Stimulated activated CD4-positive, alpha-beta T cell treated with anti-CD3 and anti-CD28 coated beads, Interleukin-1b, Interleukin-23, amount 100 ng/mL, for 24 hours (primary cell): Measurements from ENCODE around the gene SRP19.
"Not testable (repeated sequence)": the region's sequence is repeated elsewhere in the genome, so short reads cannot be mapped to it uniquely, and the experiment has no call there.

Experiments
- DNase-seq, 4 experiments: peaks; one replicate each; pipeline ENCODE4 v3.0.0-alpha.2; 2020; ENCODE audit warnings: low read depth in 4 of 4, low spot score in 1 of 4

The SRP19 gene

GRCh38 chr5:112860929-112861637 is at the start of gene SRP19:
SRP19 (plus strand) TSS chr5:112861287; CDS start chr5:112861377, 90 bp downstream.
- peak; percentile 76 to 89 (median 83) for DNase-seq

GRCh38 chr5:112812549-112812948 is 48.5 kb upstream of the SRP19 start:
- DNase-seq, result no peak

- no peak for DNase-seq
Measured at GRCh38 chr5:112820246-112820645, 40.8 kb upstream of the SRP19 start.

GRCh38 chr5:112822456-112822855 is 38.6 kb upstream of the SRP19 start:
- DNase-seq, result no peak

GRCh38 chr5:112823181-112823580 is 37.9 kb upstream of the SRP19 start:
- no peak for DNase-seq

GRCh38 chr5:112823656-112824055 is 37.4 kb upstream of the SRP19 start:
- no peak for DNase-seq

GRCh38 chr5:112824197-112824596 is 36.9 kb upstream of the SRP19 start:
- no peak for DNase-seq

DNA sequence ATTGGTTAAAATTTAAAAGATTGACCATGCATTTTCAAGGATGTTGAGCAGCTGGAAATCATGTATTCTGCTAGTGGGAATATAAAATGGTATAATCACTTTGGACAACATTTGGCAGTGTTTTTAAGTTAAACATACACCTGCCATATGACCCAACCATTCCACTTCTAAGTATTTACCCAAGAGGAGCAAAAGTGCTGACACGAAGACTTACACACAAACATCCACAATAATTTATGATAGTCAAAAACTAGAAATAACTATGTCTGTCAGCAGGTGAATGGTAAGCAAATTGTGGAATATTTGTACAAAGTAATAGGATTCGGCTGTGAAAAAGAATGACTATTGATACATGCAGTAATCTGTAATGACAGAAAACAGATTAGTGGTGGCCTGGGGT is 30.7 kb upstream of the SRP19 start:
- DNase-seq, result no peak

DNA sequence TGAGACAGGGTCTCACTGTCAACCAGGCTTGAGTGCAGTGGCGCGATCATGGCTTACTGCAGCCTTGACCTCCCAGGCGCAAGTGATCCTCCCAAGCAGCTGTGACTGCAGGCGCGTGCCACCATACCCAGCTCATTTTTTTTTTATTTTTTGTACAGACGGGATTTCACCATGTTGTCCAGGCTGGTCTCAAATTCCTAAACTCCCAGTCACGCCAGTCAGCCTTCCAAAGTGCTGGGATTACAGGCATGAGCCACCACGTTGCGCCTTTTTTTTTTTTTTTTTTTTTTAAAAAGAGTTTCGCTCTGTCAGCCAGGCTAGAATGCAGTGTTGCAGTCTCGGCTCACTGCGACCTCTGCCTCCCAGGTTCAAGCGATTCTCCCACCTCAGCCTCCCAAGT is 27.1 kb upstream of the SRP19 start:
- no peak for DNase-seq

- no peak for DNase-seq
Measured at GRCh38 chr5:112844489-112844888, 16.6 kb upstream of the SRP19 start.

GRCh38 chr5:112846556-112846955 is 14.5 kb upstream of the SRP19 start:
- DNase-seq, result no peak

DNA sequence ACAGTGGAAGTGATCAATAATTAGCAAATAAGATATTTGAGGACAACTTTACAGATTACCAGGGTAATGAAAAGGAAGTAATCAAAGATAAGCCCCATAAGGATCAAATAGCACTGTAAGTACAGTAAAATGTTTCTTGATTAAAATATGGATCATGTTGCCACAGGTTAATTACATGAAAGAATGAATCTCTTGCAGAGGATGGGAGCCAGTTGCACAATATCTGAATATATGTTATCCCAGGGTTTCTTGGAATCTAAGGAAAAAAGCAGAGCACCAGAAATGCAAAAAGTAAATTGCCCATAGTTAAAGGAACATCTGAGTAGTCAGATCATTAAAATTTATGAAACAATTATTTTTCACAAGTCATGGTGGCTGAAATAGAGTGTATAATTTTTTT is 13.8 kb upstream of the SRP19 start:
- no peak for DNase-seq

DNA sequence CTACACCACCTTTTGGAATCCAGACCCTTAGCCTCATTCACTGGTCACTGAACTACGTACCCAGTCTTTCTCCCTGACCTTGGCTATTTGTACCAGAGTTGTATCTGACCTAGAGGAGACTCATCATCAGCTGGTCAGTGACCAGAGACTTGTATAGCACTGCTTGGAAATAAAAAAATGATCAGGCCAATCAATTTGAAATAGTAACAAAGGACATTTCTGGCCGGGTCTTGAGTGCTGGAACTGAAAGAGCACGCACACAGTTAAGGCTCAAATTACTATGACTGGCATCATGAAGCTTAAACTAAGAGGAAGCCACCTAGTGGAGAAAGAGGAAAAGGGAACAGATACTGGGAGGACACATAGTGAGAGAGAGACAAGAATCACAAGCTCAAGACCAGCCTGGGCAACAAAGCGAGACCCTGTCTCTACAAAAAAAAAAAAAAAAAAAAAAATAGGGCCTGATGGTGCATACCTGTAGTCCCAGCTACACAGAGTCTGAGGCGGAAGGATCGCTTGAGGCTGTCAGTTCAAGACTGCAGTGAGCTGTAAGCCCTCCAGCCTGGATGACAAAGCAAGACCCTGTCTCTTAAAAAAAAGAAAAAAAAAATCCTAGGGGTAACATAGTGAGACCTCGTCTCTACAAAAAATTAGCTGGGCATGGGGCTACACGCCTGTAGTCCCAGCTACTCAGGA is 12.8 kb upstream of the SRP19 start:
- no peak for DNase-seq

DNA sequence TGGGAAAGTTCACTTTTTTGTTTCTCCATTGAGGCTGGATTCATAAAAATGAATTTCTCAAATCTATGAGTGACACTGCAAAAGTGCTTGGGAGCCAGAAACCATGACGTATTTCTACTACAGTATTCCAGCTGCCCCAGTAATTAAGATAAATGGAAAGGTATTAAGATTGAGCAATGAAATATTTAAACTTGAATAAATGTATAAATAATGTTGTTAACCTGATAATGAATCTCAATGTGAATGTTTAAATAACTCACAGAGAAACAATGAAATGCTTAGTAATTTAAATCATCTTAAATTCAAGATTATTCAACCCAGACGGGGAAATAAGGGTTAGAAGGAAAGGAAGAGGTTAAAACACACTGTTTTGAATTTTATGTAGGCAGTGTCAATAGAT is 11.2 kb upstream of the SRP19 start:
- DNase-seq, result no peak

GRCh38 chr5:112854651-112855050 is 6.4 kb upstream of the SRP19 start:
- DNase-seq, result no peak

- no peak for DNase-seq
Measured at GRCh38 chr5:112857866-112858265, 3.2 kb upstream of the SRP19 start.

DNA sequence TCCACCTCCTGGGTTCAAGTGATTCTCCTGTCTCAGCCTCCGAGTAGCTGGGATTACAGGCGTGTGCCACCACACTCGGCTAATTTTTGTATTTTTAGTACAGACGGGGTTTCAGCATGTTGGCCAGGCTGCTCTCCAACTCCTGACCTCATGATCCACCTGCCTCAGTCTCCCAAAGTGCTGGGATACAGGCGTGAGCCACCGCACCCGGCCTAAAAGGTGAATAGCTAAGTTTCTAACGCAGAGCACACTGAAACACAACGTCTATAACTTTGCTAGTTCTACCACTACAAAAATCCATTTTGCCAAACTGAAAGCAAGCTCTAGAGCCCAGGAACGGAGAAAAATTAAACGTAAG is 537 bp upstream of the SRP19 start:
- not testable (repeated sequence) for DNase-seq

GRCh38 chr5:112861638-112861985 is 525 bp downstream of the SRP19 start:
- DNase-seq, result no peak

- DNase-seq, result no peak
Measured at GRCh38 chr5:112862085-112862484, 998 bp downstream of the SRP19 start.

DNA sequence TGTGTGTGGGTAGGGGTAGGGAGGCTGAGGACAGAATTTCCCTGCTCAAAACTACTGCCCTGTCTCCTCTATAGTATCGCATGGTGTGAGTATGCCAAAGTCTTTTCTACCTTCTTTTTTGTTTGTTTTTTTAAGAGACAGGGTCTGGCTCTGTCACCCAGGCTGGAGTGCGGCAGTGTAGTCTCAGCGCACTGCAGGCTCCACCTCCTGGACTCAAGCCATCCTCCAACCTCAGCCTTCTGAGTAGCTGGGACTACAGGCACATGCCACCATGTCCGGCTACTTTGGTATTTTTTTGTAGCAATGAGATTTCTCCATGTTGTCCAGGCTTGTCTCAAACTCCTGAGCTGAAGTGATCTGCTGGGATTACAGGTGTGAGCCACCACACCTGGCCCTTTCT is 2.5 kb downstream of the SRP19 start:
- no peak for DNase-seq

DNA sequence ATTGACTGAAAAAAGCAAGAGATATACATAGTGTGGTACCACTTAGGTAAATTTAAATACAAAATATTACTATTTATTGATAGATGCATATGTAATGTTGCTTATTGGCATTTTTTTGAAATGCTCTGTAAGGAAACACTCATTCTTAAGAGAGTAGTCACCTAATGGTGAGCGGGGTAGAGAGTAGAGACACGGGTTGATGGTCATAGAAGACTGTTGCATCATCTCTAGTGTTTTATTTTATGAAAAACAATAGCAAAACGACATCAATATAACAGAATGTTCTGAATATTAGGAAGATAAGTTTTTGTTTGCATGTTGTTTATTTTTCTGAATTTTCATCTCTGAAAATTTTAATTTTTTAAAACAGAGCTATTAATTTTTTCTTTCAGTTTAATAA is 4.0 kb downstream of the SRP19 start:
- no peak for DNase-seq

- no peak for DNase-seq
Measured at GRCh38 chr5:112866739-112867138, 5.7 kb downstream of the SRP19 start.

GRCh38 chr5:112867411-112867810 is 6.3 kb downstream of the SRP19 start:
- DNase-seq, result no peak
